ENCODE results near the gene PLD3.
"Not testable (repeated sequence)": the region's sequence is repeated elsewhere in the genome, so short reads cannot be mapped to it uniquely, and the experiment has no call there.

Gene PLD3

GRCh38 chr19:40365010-40365409, 16.5 kb downstream of the PLD3 start:
- no peak for DNase-seq

- peak in 2 of 5 experiments; percentile 26 to 30 for DNase-seq
Measured at GRCh38 chr19:40365613-40366401, 17.3 kb downstream of the PLD3 start.

- no peak for DNase-seq
Measured at GRCh38 chr19:40366697-40367561, 18.4 kb downstream of the PLD3 start.

GRCh38 chr19:40367577-40368434, 19.3 kb downstream of the PLD3 start:
- DNase-seq, result no peak

GRCh38 chr19:40369797-40370196, 21.3 kb downstream of the PLD3 start:
- no peak for DNase-seq

- not testable (repeated sequence) for DNase-seq
Measured at GRCh38 chr19:40370253-40370652, 21.8 kb downstream of the PLD3 start.

- DNase-seq, result no peak
Measured at GRCh38 chr19:40370997-40371801, 22.7 kb downstream of the PLD3 start.

- no peak for DNase-seq
Measured at GRCh38 chr19:40371802-40372122, 23.3 kb downstream of the PLD3 start.

- no peak for DNase-seq
Measured at GRCh38 chr19:40374084-40374483, 25.6 kb downstream of the PLD3 start.

- DNase-seq, result no peak
Measured at GRCh38 chr19:40376286-40376862, 27.9 kb downstream of the PLD3 start.

GRCh38 chr19:40377876-40378385, 29.4 kb downstream of the PLD3 start:
- DNase-seq, result no peak

GRCh38 chr19:40378509-40378908, 30.0 kb downstream of the PLD3 start:
- no peak for DNase-seq

- DNase-seq, result no peak
Measured at GRCh38 chr19:40379446-40380198, 31.1 kb downstream of the PLD3 start.

- DNase-seq, result no peak
Measured at GRCh38 chr19:40380199-40381037, 31.9 kb downstream of the PLD3 start.

- DNase-seq, result no peak
Measured at GRCh38 chr19:40381321-40381720, 32.8 kb downstream of the PLD3 start.

GRCh38 chr19:40383668-40384248, 35.3 kb downstream of the PLD3 start:
- DNase-seq, result no peak

GRCh38 chr19:40387155-40387554, 38.7 kb downstream of the PLD3 start:
- no peak for DNase-seq

GRCh38 chr19:40388481-40388880, 40.0 kb downstream of the PLD3 start:
- DNase-seq, result no peak

GRCh38 chr19:40389404-40390083, 41.0 kb downstream of the PLD3 start:
- DNase-seq, result no peak
